ENCODE measurements around the gene CYTH1.
"Not testable (repeated sequence)": the region's sequence is repeated elsewhere in the genome, so short reads cannot be mapped to it uniquely, and the experiment has no call there.

CYTH1 gene

GRCh38 chr17:78785663-78786057, 3.6 kb upstream of the CYTH1 start:
- no peak for DNase-seq

- no peak for DNase-seq
Observed at GRCh38 chr17:78785011-78785662, 3.1 kb upstream of the CYTH1 start.

GRCh38 chr17:78784352-78784751, 2.3 kb upstream of the CYTH1 start:
- DNase-seq = no peak

- DNase-seq = no peak
Observed at GRCh38 chr17:78783711-78784324, 1.7 kb upstream of the CYTH1 start.

- no peak for DNase-seq
Observed at GRCh38 chr17:78781104-78781892, 775 bp downstream of the CYTH1 start.

- no peak for DNase-seq
Observed at GRCh38 chr17:78780335-78780734, 1.7 kb downstream of the CYTH1 start.

- no peak for DNase-seq
Observed at GRCh38 chr17:78779850-78780249, 2.2 kb downstream of the CYTH1 start.

- DNase-seq = not testable (repeated sequence)
Observed at GRCh38 chr17:78779286-78779651, 2.8 kb downstream of the CYTH1 start.

- DNase-seq = no peak
Observed at GRCh38 chr17:78777881-78778280, 4.2 kb downstream of the CYTH1 start.

- DNase-seq = peak in 1 of 2 donors; percentile 49
Observed at GRCh38 chr17:78774956-78775571, 7.0 kb downstream of the CYTH1 start.

GRCh38 chr17:78774453-78774852, 7.6 kb downstream of the CYTH1 start:
- DNase-seq = no peak

- DNase-seq = no peak
Observed at GRCh38 chr17:78771758-78772382, 10.2 kb downstream of the CYTH1 start.

GRCh38 chr17:78769196-78769773, 12.8 kb downstream of the CYTH1 start:
- no peak for DNase-seq

- DNase-seq = no peak
Observed at GRCh38 chr17:78767806-78768205, 14.3 kb downstream of the CYTH1 start.

- DNase-seq = no peak
Observed at GRCh38 chr17:78766743-78767294, 15.3 kb downstream of the CYTH1 start.

- DNase-seq = no peak
Observed at GRCh38 chr17:78766225-78766624, 15.8 kb downstream of the CYTH1 start.

GRCh38 chr17:78765821-78766220, 16.3 kb downstream of the CYTH1 start:
- DNase-seq = no peak

- DNase-seq = no peak
Observed at GRCh38 chr17:78764871-78765270, 17.2 kb downstream of the CYTH1 start.

GRCh38 chr17:78763561-78763960, 18.5 kb downstream of the CYTH1 start:
- DNase-seq = no peak

GRCh38 chr17:78761789-78762406, 20.2 kb downstream of the CYTH1 start:
- no peak for DNase-seq

- no peak for DNase-seq
Observed at GRCh38 chr17:78759969-78760352, 22.1 kb downstream of the CYTH1 start.
